GM08714 (cell line): ENCODE results near the gene LPP.

Experiments used
- H3K4me3 ChIP-seq: fragments of 200-500 bp; sonication (Bioruptor generic); 2 replicates; pipeline ENCODE4 v1.5.1; 2014; ENCODE audit warnings: mild to moderate bottlenecking, low read length, inconsistent platforms
- ZNF274 ChIP-seq: IDR thresholded peaks from 2 replicates; pipeline ENCODE4 v1.6.1; 2012; ENCODE audit warnings: mild to moderate bottlenecking, low read depth, low read length

The LPP gene

GRCh38 chr3:188153437-188154013, 432 bp upstream of the LPP start:
- peak overlapping the region; percentile 68; the same call in 1 of the 2 replicates for H3K4me3 ChIP-seq
- no peak for TF ChIP-seq ZNF274

DNA sequence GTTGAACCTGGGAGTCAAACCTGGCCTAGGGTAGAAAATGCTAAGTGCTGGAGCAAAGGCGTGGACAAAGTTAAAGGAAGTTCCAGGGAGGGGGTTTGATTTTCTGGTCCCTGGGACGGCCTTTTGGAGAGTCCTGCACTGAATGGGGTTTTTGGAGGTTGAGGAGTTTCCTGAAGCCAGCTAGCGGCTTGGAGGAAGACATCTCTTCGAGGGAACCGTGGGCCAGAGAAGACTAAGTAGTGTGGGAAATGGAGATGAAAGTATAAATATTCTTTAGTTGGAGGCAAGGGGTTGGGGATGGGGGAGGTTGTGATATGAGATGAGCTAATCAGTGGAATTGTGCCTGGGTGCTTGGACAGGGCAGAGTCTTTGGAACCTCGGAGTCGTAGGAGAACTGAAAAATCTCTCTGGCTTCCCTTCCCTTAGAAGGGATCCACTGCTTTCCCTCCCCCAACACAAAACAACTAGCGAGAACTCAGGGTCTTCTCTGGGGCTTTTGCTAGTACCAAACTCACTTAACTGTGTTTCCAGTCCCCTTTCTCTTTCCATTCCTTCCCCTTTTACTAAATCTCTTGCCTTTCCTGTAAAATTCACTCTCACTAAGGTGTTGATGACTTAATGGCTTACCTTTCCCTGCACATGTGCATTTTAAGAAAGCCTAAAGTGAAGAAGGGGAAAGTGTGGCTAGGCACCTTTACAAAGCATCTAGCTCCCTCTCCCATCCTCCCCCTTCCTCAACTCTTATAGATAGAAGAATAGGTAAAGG, 1.0 kb downstream of the LPP start:
- no peak for TF ChIP-seq ZNF274

DNA sequence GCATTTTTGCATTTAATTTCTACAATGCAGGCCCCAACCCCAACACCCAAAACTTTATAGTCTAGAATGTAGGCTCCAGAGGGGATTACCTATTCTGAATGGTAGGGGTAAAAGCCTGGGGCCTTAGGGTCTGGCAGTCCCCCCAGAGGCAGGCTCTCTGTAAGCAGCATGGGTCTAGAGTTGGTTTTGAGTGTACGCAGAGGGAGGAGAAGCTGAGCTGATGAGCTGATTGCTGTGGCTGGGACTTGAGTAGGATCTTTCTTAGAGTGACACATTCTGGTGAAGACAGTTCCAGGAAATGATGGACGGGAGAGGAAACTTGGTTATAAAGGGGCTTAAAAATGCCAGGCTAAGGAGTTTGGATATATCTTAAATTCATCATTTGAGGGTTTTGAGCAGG, 2.1 kb downstream of the LPP start:
- TF ChIP-seq ZNF274, result no peak
- H3K4me3 ChIP-seq, result no peak overlapping the region

More for the DNA sequence above, 1.0 kb downstream of the LPP start:
- H3K4me3 ChIP-seq, result peak overlapping the region; percentile 68; the same call in 1 of the 2 replicates

DNA sequence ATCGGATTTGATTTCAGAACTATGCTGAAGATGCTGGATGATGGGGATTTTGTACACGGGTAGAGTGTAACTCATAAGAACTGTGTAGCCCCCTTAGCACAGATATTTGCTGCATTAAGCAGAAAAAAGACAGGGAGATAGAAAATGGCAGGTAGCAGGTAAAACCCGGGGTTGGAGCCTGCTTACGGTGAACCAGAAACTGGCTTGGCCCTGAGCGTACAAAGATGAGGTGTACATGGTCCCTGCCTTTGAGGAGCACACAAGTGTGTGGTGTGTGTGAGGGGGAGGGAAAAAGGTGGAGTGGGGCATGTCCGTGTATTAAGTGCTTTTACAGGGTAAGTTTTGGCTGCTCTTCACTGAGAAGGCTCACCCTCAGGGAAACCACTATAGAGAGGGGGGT, 3.5 kb downstream of the LPP start:
- TF ChIP-seq ZNF274, result no peak
- H3K4me3 ChIP-seq, result no peak overlapping the region

GRCh38 chr3:188157971-188158370, 4.0 kb downstream of the LPP start:
- no peak overlapping the region for H3K4me3 ChIP-seq
- TF ChIP-seq ZNF274, result no peak

GRCh38 chr3:188158731-188159310, 4.9 kb downstream of the LPP start:
- no peak overlapping the region for H3K4me3 ChIP-seq
- no peak for TF ChIP-seq ZNF274

GRCh38 chr3:188160751-188161150, 6.8 kb downstream of the LPP start:
- H3K4me3 ChIP-seq, result no peak overlapping the region
- TF ChIP-seq ZNF274, result no peak

DNA sequence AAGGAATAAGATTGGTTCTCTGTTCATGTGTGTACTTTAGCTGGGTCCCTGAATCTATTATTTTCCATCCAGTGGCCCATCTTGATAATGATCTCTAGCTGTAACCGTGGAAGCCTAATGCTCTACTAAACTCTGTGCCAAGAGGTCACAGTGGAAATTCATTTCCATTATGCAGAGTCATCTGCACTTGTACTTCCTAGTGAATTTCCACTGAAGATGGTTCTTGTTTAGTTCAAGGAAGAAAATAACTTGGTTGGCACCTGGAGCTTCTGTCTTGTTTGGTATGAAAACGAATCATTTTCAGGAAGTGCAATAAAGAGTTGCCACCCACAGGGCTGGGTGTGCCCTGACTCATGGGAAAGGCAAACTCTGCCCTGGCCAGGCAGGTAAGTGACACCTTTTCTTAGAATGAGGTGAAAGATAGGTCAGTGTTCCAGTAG, 10.3 kb downstream of the LPP start:
- TF ChIP-seq ZNF274, result no peak
- H3K4me3 ChIP-seq, result no peak overlapping the region

DNA sequence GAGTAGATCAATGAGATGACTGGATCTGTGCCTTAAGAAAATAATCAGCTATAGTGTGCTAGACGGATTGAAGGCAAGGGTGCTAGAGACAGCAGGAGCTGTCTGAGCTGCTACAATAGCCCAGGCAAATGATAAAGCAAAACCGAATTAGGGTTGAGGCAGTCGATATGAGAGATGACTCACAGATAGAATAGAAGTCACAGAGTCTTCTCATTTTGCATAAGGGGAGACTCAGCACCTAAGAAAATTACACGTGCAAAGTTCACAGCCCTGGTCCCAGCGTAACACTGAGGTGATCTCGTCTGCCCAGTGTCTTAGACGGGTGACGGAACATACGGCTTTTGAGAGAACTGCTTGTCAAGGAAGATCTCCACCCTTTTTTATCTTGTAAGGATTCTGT, 11.6 kb downstream of the LPP start:
- TF ChIP-seq ZNF274, result no peak
- no peak overlapping the region for H3K4me3 ChIP-seq

- H3K4me3 ChIP-seq, result no peak overlapping the region
- no peak for TF ChIP-seq ZNF274
Observed at GRCh38 chr3:188166441-188166840, 12.5 kb downstream of the LPP start.

- no peak for TF ChIP-seq ZNF274
- H3K4me3 ChIP-seq, result no peak overlapping the region
Observed at GRCh38 chr3:188168186-188168585, 14.2 kb downstream of the LPP start.

DNA sequence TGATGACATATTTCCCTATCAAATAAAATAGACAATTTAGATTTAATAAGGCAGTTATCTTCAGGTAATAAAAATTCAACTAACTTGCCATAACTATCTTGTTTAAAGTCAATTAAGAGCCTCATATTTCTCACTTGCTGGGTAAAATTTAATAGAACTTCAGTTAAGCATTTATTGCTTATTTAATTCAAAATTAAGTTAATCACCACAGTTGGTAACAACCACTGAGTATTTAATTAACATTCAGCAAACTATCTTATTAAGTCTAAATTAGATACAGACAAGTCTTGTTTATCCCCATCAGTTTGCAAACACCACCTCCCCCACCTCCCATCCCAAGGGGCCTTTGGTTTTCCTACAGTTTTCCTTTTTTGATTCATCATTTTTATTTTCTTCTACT, 14.7 kb downstream of the LPP start:
- H3K4me3 ChIP-seq, result no peak overlapping the region
- TF ChIP-seq ZNF274, result no peak

DNA sequence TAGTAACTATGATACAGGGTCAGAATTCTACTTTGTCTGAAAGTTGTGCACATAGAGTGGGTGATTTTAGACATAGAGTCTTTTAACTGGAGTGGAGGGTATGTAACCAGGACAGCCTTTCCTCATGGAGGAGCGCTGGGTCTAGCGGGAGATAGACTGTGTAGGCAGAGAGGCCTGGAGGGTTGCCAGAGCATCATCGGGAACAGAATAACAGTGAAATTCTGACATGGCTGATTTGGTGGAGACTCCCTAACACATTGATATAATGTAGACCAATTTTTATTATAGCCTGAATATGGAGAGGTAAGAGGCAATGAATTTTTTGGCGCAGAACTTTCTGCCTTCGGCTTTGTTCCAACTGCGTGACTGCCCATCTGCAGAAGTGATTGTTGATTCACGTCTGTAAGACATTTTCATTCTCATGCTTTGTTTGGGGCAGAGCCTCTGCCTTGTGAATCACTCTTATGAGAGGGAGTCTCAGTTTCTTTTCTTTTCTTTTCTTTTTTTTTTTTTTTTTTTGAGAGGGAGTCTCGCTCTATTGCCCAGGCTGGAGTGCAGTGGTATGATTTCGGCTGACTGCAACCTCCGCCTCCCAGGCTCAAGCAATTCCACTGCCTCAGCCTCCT, 16.0 kb downstream of the LPP start:
- TF ChIP-seq ZNF274, result no peak
- no peak overlapping the region for H3K4me3 ChIP-seq
